Ascending aorta (tissue), 2 donors: Measurements from ENCODE around the gene METTL26. TPM values are rescaled to one million over a fixed set of nuclear protein-coding genes. Genes with fewer than 3 reads are reported as not detected.

Experiments
- DNase-seq, 2 donors: peaks; one replicate each; pipeline ENCODE4 v3.0.0-alpha.2; 2019; ENCODE audit warnings: low spot score in 2 of 2
- H3K27ac ChIP-seq, 2 donors: fragments of 200-600 bp; sonication (generic); one replicate each; pipeline ENCODE4 v1.5.1; 2016 to 2017; ENCODE audit warnings: mild to moderate bottlenecking in 1 of 2
- H3K27me3 ChIP-seq: fragments of 200-600 bp; sonication (generic); one replicate; pipeline ENCODE4 v1.5.1; 2017
- H3K36me3 ChIP-seq, 2 donors: fragments of 200-600 bp; sonication (generic); one replicate each; pipeline ENCODE4 v1.5.1; 2016
- H3K4me1 ChIP-seq, 2 donors: fragments of 200-600 bp; sonication (generic); one replicate each; pipeline ENCODE4 v1.5.1; 2016 to 2017; ENCODE audit warnings: mild to moderate bottlenecking in 1 of 2
- H3K4me3 ChIP-seq, 2 donors: fragments of 200-600 bp; sonication (generic); one replicate each; pipeline ENCODE4 v1.5.1; 2016 to 2017; ENCODE audit warnings: mild to moderate bottlenecking in 1 of 2
- H3K9me3 ChIP-seq, 2 donors: fragments of 200-600 bp; sonication (generic); one replicate each; pipeline ENCODE4 v1.5.1; 2016
- intact Hi-C: fragments of 100-400 bp; cut with DNase I; formaldehyde crosslinking; loops from one replicate; pipeline ENCODE4 v1.15.1; 2023
- total RNA-seq: library from RNA; depleted of rRNA; stranded (reverse); fragments of >200 nt; gene quantifications from one replicate; pipeline ENCODE4 v1.1.0, GENCODE V29; 2016
- TF ChIP-seq, protein P1 (sequence below), 3 experiments: fragments of 200-600 bp in 2 of 3; fragments of 450-650 bp in 1 of 3; sonication (generic) in 2 of 3; IDR thresholded peaks; one replicate each; pipeline ENCODE4 v1.5.1; 2016 to 2019; ENCODE audit warnings: antibody characterized with exemption in 3 of 3, mild to moderate bottlenecking in 1 of 3, moderate library complexity in 1 of 3

The METTL26 gene
- total RNA-seq, 1 donor from 2014 or later, result 523 TPM

DNA sequence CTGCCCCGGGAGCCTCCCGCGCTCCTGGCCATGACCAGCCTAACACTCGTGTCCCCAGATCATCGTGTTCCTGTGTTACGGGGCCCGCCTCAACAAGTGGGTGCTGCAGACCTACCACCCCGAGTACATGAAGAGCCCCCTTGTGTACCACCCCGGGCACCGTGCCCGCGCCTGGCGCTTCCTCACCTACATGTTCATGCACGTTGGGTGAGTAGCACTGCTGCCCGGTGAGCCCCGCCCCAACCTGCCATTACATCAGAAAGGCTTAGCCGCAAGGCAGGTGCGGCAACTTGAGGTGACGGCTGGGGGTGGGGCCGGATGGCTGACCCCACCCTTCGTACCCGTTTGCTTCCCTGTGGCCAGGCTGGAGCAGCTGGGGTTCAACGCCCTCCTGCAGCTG lies 40.8 kb upstream of the METTL26 start:
- no peaks in the 10 kb centered on the region for H3K9me3 ChIP-seq
- peaks cover 23 to 25% of the 10 kb centered on the region in 2 donors for H3K36me3 ChIP-seq
- H3K4me3 ChIP-seq, result no peak overlapping the region
- no peaks in the 10 kb centered on the region for H3K27me3 ChIP-seq
- H3K4me1 ChIP-seq, result peaks cover 14 to 20% of the 10 kb centered on the region in 2 donors
- TF ChIP-seq, protein P1, sequence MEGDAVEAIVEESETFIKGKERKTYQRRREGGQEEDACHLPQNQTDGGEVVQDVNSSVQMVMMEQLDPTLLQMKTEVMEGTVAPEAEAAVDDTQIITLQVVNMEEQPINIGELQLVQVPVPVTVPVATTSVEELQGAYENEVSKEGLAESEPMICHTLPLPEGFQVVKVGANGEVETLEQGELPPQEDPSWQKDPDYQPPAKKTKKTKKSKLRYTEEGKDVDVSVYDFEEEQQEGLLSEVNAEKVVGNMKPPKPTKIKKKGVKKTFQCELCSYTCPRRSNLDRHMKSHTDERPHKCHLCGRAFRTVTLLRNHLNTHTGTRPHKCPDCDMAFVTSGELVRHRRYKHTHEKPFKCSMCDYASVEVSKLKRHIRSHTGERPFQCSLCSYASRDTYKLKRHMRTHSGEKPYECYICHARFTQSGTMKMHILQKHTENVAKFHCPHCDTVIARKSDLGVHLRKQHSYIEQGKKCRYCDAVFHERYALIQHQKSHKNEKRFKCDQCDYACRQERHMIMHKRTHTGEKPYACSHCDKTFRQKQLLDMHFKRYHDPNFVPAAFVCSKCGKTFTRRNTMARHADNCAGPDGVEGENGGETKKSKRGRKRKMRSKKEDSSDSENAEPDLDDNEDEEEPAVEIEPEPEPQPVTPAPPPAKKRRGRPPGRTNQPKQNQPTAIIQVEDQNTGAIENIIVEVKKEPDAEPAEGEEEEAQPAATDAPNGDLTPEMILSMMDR (IDR thresholded peaks at IDR 0.05), result no peak
- intact Hi-C loops, result no loop called here
- no peak overlapping the region for H3K27ac ChIP-seq
- DNase-seq, result no peak

DNA sequence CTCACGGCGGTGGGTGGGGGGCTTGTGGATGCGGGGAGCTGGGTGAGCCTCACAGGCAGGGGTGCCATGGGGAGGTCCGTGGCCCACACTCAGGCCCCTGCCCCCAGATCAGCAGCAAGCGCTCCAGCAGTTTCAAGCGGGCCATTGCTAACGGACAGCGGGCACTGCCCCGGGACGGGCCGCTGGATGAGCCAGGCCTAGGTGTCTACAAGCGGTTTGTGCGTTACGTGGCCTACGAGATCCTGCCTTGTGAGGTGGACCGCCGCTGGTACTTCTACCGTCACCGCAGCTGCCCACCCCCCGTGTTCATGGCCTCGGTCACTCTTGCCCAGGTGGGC lies 40.4 kb upstream of the METTL26 start:
- Histone ChIP-seq H3K36me3 (peaks cover 23 to 25% of the 10 kb centered on the region in 2 donors), H3K4me3 (no peak overlapping the region), H3K4me1 (peaks cover 11 to 16% of the 10 kb centered on the region in 2 donors), H3K27me3 (no peaks in the 10 kb centered on the region), H3K27ac (no peak overlapping the region), H3K9me3 (no peaks in the 10 kb centered on the region)
- TF ChIP-seq, protein P1 (IDR thresholded peaks at IDR 0.05), result no peak
- no peak for DNase-seq
- intact Hi-C loops, result no loop called here

DNA sequence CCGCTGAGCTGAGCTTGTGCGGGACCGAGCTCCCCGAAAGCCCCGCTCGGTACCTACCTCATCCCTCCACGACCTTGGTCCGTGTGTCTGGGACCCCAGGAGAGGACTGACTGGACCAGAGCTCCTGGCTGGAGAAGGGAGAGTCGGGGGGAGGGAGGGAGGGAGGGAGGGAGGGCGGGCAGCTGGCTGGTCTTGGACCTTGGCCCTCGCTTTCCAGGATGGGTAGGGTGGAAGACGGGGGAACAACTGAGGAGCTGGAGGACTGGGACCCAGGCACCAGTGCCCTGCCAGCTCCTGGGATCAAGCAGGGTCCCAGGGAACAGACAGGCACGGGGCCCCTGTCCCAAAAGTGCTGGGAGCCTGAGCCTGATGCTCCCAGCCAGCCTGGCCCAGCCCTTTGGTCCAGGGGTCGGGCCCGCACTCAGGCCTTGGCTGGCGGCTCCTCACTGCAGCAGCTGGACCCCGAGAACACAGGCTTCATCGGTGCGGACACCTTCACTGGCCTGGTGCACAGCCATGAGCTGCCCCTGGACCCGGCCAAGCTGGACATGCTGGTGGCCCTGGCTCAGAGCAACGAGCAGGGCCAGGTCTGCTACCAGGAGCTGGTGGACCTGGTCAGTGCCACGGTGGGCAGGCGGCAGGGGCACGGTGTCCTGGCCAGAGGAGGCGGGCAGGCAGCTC lies 39.9 kb upstream of the METTL26 start:
- intact Hi-C loops, result no loop called here
- TF ChIP-seq, protein P1 (IDR thresholded peaks at IDR 0.05), result no peak

DNA sequence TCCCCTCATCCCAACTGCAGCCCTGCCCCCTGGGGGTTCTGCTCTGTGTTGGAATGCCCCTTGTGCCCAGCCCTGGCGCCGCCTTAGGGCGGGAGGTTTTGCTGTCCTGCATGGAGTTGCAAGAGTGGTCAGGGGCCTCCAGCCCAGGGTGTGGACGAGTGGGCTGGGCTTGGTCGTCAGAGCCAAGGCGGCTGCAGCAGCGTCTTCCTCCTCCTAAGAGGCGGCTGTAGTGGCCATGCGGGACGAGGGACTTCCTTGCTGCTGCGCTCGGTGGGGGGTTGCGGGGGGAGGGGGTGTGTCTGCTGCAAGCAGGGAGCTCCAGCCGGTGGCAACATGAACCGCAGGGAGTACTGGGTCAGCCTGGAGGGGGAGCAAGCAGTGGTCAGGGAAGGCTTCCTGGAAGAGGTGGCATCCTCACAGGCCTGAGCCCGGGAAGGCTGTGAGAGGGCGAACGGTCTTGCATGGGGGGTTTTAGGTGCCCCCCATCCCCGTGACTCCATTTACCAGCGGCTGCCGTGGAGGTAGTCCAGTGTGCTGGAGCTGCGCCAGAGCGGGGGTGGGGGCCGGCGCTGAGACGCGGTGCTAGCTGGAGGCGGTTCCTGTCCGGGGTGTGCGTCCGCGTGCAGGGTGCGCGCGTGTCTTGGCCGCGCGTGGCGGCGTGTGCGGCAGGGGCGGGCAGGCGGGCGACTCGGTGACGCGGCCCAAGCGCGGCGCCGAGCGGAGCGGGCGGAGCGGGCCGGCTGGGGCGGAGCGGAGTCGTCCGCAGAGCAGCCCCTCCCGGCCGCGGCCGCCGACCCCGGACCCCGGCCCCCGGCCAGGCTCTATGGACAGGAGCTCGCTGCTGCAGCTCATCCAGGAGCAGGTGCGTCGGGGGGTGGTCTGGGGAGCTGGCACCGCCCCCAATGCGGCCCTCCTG lies 39.1 kb upstream of the METTL26 start, which contains the start of gene RHBDL1:
RHBDL1 (plus strand) TSS at position 704 of the 916 bp plus-strand sequence; CDS start at position 824, 120 bp downstream.
- no peaks in the 10 kb centered on the region for H3K9me3 ChIP-seq
- intact Hi-C loops, result no loop called here
- DNase-seq, result no peak
- H3K4me3 ChIP-seq, result peak within 1 kb of the TSS; percentile 48 to 56
- H3K27ac ChIP-seq, result no peak within 1 kb of the TSS
- H3K27me3 ChIP-seq, result no peaks in the 10 kb centered on the region
- peaks cover 0 to 7% of the 10 kb centered on the region in 2 donors for H3K4me1 ChIP-seq
- peaks cover 36% of the 10 kb centered on the region in 2 donors for H3K36me3 ChIP-seq
- TF ChIP-seq, protein P1 (IDR thresholded peaks at IDR 0.05), result no peak

More for the DNA sequence above, 39.9 kb upstream of the METTL26 start:
- no peak overlapping the region for H3K27ac ChIP-seq
- peak overlapping the region; percentile 48 to 56 for H3K4me3 ChIP-seq
- no peaks in the 10 kb centered on the region for H3K9me3 ChIP-seq
- DNase-seq, result no peak
- H3K4me1 ChIP-seq, result peaks cover 6 to 11% of the 10 kb centered on the region in 2 donors
- H3K27me3 ChIP-seq, result no peaks in the 10 kb centered on the region
- peaks cover 28% of the 10 kb centered on the region in 2 donors for H3K36me3 ChIP-seq

DNA sequence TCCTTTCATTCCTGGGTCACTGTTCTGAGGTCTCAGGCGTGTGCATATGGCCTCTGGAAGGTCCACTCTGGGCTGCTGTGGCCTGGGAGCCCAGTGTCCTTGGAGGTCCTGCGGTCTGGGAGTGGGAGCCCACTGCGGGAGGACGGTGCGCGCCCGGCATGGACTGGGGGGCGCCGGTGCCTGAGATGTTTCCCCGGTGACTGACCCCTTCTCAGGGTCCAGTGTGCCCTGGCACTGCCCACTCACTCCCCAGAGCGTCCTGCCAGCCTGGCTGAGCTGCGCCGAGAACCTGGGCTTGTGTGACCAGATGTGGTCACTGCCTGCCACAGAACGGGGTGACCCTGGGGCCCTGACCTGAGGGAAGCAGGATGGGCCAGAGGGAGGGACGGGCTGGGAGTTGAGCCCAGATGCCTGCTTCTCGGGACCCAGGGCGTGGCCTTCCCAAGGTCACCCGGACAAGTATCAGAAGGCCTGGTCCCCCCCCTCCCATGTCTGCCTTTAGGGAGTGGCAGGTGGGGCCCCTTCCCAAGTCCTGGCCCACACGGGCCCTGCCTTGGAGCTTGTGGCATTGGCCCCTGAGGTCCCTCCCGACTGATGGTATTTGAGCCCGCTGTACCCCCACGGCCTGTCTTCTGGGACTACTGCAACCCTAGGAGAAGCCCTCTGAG lies 38.2 kb upstream of the METTL26 start:
- TF ChIP-seq, protein P1 (IDR thresholded peaks at IDR 0.05), result no peak
- Histone ChIP-seq H3K9me3 (no peaks in the 10 kb centered on the region), H3K36me3 (peaks cover 44 to 45% of the 10 kb centered on the region in 2 donors), H3K4me1 (peaks cover 0 to 7% of the 10 kb centered on the region in 2 donors), H3K27me3 (no peaks in the 10 kb centered on the region), H3K4me3 (no peak overlapping the region), H3K27ac (no peak overlapping the region)
- no peak for DNase-seq
- intact Hi-C loops, result no loop called here
